CD4-positive, alpha-beta T cell treated with Interleukin-1 beta for 1 hour (primary cell): Measurements from ENCODE around the gene AVL9.
"Not testable (repeated sequence)": the region's sequence is repeated elsewhere in the genome, so short reads cannot be mapped to it uniquely, and the experiment has no call there.

Source experiments
- DNase-seq, 2 donors: peaks; one replicate each; pipeline ENCODE4 v3.0.0-alpha.2; 2020 to 2022

Gene AVL9

DNA sequence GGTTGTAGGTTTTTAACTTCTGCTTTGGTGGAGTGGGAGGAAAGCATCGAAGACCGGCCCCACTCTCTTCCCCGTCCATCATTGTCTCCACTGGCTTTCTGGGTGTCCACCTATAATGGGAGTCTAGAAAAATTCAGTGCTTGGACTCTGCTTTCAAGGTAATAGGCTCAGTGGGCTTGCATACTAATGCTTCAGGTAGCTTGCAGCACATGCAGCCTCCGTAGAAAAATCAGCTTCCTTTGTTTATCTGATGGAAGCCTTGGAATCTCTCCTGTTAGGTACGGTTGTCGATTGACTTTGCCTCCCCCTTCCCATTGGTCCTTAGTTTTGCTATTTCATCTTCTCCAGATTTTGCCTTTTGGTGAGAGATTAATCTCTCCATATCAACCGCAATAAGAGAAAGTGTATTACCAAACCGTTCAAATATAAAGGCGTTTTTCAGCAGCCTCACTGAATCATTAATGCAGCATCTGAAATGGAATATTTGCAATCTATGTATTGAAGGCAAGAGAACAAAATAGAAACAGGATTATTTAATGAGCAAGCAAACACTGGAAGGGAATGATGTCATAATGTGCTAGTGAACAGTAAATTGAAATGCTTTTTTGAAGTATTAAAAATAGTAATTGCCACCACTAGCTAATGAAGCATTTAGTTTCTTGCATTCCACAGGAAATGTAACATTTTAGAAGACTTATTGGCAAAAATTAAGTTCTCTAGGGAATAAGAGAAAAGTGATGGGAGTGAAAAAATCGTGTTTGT is 944 bp downstream of the AVL9 start:
- DNase-seq: no peak

GRCh38 chr7:32499755-32500154 is 4.5 kb downstream of the AVL9 start:
- DNase-seq: not testable (repeated sequence)

- not testable (repeated sequence) for DNase-seq
These were observed 4.9 kb downstream of the AVL9 start for GRCh38 chr7:32500216-32500615.

- DNase-seq: no peak
These were observed 5.6 kb downstream of the AVL9 start for GRCh38 chr7:32500922-32501341.

- no peak for DNase-seq
These were observed 6.2 kb downstream of the AVL9 start for GRCh38 chr7:32501522-32501921.

GRCh38 chr7:32502728-32503127 is 7.4 kb downstream of the AVL9 start:
- no peak for DNase-seq

DNA sequence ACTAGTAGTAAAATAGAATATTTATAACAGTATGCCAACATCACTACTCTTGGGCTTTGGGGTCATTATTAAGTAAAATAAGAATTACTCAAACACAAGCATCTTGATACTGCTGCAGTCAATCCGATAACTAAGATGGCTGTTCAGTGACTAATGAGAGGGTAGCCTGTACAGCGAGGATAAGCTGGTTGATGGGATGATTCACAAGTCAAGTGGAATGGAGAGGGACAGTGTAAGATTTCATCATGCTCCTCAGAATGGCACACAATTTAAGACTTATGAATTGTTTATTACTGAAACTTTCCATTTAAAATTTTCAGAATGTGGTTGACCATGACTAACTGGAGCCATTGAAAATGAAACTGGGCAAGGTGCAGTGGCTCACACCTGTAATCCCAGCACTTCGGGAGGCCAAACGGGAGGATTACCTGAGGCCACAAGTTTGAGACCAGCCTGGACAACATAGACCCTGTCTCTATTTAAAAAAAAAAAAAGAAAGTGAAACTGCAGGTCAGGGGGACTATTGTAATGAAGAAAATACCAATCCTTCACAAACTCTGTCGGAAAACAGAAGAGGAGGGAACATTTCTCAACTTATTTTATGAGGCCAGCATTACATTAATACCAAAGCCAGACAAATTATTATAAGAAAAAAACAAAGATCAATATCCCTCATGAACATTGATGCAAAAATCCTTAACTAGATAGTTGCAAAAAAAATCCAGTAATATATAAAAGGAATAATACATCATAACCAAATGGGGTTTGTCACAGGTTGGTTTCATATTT is 11.2 kb downstream of the AVL9 start:
- DNase-seq: no peak

DNA sequence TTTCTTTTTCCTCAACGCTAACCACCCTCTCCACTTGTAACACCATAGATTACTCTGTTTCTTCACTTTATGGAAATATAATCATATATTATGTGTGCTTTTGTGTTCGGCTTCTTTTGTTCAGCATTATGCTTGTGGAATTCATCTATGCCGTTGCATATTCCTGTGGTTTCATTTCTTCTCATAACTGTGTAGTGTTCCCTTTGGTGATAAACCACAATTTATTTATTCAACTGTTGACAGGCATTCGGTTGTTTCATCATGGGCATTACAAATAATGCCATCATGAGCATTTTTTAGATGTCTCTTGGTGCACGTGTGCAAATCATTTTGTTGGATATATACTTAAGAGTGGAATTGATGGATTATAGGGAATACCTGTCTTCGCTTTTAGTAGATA is 12.1 kb downstream of the AVL9 start:
- DNase-seq: no peak

GRCh38 chr7:32511791-32512190 is 16.5 kb downstream of the AVL9 start:
- no peak for DNase-seq

DNA sequence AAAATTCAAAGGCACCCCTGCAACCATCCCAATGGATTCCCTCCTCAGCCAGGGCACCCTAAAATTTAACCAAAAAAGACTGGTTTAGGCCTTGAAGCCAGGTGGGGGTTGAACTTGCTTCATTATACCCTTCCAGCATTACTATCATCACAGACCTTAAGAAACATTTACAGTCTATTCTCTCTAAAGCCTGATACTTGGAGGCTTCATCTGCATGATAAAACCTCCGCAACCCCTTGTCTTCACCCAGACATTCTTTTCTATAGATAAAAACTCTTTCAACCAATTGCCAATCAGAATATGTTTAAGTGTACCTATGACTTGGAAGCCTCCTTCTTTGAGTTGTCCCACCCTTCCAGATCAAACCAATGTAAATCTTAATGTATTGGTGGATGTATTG is 17.9 kb downstream of the AVL9 start:
- DNase-seq: no peak

DNA sequence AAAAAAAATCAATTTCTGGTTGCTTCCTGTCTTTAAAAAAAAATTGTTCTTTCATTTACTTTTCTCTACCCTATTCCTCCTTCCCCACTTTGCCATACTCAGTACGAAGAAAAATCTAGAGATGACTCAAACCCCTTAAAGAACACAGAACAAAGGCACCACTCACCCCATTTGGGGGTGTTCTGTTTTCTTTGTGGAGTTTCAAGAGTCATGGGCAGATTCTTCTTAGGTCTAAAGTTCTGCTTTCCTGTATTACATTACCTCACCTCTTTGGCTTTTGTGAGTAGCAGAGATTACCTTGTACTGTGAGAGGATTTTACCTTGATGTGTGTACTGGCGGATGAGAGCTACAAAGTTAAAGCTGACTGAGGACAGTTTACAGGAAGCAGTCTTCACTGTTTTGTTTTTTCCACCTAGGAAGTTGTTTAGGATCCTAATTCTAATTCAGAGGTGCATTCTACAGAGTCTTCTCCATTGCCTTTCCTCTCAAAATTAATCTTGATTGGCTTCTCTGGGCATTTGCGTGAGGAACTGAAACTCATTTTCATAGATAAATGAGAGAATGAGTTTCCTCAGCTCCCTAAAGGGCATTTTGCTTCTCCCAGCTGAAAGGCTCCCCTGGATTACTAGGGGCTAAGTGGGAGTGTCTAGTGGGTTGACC is 20.7 kb downstream of the AVL9 start:
- DNase-seq: no peak

- no peak for DNase-seq
These were observed 21.3 kb downstream of the AVL9 start for GRCh38 chr7:32516551-32517100.

DNA sequence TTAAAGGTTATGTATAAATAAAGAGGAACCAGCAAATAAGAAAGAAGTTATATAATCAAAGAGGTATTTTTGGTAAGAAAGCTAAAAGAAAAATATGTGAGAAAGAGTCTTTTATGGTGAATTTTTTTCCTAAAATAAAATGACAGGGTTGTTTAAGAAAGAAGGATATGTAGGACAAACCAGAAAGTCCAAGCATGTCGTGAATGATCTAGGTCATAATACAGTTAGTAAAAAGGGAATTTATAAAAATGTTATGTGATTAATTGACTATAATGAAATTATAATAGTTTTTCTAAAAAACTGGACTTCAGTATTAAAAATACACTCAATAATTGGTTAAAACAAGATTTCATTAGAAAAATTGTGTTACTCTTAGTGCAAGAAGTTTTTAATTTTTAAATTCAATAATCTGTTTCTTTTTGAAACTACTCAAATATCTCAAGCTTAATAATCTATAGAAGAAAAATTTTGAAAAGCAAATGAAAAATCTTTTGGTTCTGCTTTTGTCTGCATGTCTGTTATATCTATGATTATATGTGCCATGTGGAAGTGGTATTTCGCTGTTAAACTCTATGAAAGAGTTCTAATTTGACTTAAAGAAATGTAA is 23.3 kb downstream of the AVL9 start:
- DNase-seq: no peak

DNA sequence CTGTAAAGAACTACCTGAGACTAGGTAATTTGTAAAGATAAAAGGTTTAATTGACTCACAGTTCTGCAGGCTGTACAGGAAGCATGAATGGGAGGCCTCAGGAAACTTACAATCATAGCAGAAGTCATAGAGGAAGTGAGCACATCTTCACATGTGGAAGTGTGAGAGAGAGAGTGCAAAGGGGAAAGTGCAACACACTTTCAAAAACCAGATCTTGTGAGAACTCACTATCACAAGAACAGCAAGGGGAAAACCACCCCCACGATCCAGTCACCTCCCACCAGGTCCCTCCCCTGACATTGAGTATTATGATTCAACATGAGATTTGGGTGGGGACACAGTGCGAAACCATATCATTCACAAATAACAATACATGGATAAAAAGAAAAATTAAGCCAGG is 24.5 kb downstream of the AVL9 start:
- no peak for DNase-seq

DNA sequence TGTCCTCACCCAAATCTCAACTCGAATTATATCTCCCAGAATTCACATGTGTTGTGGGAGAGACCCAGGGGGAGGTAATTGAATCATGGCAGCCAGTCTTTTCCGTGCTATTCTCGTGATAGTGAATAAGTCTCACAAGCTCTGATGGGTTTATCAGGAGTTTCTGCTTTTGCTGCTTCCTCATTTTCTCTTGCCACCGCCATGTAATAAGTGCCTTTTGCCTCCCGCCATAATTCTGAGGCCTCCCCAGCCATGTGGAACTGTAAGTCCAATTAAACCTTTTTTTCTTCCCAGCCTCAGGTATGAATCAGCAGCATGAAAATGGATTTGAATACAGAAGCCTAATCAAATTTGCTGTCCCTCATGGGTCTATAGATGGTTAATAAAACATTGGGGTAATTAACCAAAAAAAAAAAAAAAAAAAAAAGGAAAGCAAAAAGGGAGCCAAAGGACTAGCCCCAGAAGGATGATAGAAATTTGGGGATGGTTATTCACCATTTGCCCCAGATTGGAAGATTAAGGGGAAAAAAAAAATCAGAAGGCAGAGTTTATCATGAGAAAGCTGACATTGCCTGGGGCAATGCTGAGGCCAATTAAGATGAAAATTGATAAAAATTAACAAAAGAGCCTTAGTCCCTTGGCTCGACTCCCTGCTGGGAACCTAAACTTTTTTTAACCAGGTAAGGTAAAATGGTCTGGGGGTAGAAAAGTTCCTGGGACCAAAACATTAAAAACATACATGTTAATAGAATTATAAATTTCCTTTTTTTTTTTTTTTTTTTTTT is 27.6 kb downstream of the AVL9 start:
- no peak for DNase-seq

- no peak for DNase-seq
These were observed 29.3 kb downstream of the AVL9 start for GRCh38 chr7:32524631-32525030.

- no peak for DNase-seq
These were observed 30.6 kb downstream of the AVL9 start for GRCh38 chr7:32525839-32526238.

- DNase-seq: no peak
These were observed 36.1 kb downstream of the AVL9 start for GRCh38 chr7:32531402-32531801.

DNA sequence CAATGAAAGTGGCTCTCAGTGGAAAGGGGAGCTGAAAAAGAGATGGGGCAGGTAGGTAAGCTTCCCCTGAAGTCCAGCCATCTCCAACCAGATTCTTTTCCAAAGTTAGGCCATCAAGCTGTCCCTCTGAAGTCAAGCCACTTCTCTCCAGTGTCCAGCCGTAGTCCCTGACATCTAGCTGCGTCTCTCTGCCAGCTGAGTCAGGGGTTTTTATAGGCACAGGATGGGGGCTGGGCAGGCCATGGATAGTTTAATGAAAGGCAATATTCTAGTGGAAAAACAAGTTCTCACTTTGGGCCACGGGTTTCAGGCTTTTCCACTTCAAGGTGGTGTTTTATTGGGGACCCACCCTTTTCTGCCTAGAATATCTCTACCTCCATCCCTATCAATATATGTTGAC is 36.8 kb downstream of the AVL9 start:
- DNase-seq: no peak

- DNase-seq: no peak
These were observed 37.4 kb downstream of the AVL9 start for GRCh38 chr7:32532716-32533115.

DNA sequence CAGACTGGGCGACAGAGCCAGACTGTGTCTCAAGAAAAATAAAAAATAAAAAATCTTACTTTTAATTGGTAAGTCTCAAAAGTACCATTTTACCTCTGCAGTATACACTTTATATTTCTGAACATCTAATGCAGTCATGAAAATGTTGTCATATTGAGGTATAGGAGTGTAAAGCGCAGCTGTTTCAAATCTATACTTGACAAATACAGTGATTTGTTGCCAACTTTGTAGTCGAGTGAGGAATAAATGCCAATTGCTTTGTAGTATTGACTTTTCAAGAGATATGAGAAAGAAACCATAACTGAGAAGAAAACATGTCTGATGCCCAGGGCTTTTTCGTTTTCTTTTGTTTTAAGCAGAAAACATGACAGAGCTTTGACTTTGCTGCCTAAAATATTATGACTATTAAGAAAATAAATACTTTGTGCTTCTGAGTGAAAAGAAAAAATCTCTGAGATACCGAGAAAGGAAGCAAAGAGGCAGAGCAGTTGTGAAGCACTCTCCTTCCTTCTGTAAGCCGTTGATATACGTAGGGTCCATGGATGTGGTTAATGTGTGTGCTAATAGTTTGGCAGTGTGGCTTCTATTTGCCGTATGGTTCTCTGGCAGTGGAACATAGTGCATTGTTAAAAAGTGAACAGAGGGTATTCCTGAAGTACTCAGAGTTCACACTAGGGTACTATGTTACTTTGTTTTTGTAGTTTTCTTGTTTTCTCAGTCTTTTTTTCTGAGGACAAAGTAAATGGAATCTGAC is 38.2 kb downstream of the AVL9 start:
- DNase-seq: no peak
